T-helper 22 cell (primary cell): Measurements from ENCODE around the gene ZNF787.
"Not testable (repeated sequence)": the region's sequence is repeated elsewhere in the genome, so short reads cannot be mapped to it uniquely, and the experiment has no call there.

Experiments used
- DNase-seq: peaks from one replicate; pipeline ENCODE4 v3.0.0-alpha.2; 2020; ENCODE audit warnings: low read depth

Gene ZNF787

DNA sequence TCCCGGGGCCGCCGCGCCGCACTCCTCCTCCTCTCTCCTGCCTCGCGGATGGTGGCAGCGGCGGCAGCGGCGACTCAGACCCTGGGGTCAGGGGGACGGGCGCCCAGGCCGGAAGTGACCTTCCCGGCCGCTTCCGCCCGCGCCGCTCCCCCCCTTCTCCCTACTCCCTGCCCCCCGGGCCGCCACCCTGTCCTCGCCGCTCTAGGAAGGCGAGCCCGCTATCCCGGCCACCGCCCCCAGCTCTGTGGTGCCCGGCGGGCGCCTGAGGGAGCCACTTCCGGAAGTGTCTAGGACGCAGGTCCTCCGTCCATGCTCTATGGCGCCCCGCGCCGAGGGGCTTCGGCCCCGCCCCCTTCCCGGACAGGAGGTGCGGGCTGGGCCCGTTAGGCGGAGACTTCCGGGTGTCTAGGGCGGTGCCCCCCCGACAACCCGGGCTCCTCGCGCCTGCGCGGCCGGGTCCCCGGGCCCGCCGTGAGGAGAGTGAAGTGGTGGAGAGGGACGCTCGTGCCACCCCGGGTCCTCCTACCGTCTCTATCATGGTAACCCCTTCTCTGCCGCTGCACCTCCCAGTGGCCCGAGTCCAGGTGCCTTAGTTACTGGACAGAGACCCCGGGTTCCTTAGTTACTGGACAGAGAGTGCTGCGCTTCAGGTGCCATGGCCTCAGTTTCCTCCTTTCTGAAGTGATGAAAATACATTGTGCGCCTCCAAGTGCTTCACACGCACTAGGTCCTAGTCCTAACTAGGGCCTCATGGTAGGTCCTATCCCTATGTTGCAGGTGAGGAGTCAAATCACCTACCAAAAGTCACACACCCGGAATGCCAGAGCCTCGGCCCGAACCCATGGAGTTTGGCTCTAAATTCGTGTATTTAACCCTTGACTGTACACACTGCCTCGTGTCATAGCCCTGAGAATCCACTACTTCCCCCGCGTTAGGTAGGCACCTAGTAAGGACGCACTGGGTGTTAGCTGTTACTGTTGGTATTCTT, at the start of gene ZNF787:
TSS of gene ZNF787 (minus strand) at position 116 of the 988 bp plus-strand sequence. CDS start 18,078 bp downstream, outside the sequence.
- DNase-seq: peak; percentile 91

DNA sequence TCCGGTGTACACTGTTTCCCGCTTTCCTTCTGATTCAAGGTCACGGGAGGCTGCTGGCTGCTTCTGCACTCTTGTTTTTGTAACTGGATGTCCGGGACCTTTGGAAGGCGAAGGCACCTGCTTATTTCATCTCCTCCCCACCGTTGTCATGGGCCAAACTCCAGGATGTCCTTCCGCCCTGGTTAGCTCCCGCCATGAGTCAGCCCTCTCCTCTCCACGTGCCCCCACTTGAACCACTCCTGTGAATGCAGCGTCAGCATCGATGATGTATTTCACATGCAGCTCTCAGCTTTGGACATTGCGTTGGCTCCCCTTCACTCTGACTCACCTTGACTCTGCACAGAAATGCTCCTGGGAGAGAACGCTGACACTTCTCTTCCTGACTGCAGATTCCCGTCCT, 49.2 kb upstream of the ZNF787 start:
- no peak for DNase-seq

DNA sequence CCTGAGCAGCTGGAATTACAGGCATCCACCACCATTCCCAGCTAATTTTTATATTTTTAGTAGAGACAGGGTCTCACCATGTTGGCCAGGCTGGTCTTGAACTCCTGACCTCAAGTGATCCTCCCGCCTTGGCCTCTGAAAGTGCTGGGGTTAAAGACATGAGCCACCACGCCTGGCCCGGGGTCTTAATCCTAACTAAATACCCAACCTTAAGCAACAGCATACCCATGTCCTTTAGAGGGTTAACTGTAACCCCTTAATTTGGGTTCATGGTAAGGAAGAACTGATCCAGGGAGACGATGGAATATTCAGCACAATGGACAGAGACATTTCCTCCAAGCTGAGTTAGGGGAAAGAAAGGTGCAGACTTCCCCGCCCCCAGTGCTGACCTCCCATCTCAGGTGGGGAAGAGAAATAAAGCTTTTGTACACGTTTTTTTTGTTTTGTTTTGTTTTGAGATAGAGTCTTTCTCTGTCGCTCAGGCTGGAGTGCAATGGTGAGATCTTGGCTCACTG, 46.0 kb upstream of the ZNF787 start:
- no peak for DNase-seq

DNA sequence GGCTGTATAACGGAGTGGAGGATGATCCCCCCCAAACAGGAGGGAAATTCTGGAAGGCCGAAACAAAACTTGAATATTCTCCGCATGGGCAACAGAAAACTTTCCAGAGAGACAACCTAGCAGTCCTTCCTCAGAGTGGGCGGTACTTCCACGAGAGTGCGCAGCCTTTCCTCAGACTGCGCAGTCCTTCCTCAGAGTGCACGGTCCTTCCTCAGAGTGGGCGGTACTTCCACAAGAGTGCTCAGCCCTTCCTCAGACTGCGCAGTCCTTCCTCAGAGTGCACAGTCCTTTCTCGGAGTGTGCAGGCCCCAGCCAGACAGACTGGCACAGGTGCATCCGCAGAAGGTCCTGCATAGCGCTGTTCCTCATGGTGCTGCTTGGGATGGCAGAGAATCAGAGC, 42.0 kb upstream of the ZNF787 start:
- no peak for DNase-seq

DNA sequence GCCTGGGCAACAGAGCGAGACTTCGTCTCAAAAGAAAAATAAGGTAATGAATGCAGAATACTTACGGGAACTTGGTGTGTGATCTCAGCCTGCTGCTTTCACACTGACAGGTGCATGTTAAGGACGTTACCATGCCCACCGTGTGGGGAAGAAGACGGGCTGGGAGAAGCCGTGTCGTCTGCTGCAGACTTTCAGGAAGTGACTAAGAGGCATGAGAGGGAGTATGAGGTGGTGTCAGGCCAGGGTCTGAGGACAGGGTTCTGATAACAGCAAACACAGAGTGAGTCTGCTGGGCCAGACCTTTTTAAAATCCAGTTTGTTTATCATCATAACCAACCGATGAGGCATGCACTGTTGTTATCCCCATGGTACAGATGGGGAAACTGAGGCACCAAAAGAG, 41.2 kb upstream of the ZNF787 start:
- DNase-seq: no peak

DNA sequence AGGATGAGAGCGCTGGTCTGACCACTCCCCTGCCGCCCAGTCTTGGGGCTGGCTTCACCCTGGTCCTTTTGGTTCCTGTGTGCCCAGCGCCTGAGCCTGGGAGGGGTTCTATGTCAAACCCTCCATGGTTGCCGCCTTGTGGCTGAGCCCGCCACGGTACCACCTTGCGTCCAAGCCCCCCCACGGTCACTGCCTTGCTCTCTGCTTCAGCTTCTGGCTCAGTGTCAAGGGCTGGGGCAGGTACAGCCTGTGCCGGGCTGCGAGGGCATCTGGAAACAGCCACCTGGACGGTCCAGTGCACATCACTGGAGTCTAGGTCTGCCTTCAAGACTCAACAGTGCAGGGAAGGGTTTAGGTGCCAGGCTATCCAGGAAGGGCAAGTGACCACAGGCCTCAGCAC, 40.4 kb upstream of the ZNF787 start:
- DNase-seq: no peak

DNA sequence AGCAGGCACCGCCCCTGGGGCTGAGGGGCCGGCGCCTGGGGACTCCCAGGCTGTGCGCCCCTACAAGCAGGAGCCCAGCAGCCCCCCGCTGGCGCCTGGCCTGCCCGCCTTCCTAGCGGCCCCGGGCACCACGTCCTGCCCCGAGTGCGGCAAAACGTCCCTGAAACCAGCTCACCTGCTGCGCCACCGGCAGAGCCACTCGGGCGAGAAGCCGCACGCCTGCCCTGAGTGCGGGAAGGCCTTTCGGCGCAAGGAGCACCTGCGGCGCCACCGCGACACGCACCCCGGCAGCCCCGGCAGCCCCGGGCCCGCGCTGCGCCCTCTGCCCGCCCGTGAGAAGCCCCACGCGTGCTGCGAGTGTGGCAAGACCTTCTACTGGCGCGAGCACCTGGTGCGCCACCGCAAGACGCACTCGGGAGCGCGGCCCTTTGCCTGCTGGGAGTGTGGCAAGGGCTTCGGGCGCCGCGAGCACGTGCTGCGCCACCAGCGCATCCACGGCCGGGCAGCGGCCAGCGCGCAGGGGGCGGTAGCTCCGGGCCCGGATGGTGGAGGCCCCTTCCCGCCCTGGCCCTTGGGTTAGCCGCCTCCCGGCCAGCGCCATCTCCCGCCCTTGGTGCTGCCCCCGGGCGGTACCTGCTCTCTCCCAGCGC, 38.7 kb upstream of the ZNF787 start:
- no peak for DNase-seq

DNA sequence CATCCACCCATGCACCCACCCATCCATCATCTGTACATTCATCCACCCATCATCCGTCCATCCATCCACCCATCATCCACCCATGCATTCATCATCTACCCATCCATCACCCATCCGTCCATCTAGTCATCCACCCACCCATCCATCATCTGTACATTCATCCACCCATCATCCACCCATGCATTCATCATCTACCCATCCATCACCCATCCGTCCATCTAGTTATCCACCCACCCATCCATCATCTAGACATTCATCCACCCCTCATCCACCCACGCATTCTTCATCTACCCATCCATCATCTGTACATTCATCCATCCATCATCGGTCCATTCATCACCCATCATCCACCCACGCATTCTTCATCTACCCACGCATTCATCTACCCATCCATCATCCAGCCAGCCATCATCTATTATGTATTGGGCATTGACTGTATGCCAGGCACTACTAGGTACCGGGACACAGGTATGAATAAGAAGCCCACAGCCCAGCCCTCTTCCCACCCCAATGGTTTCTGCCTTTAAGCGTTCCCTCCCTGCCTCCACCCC, 38.0 kb upstream of the ZNF787 start:
- DNase-seq: no peak

DNA sequence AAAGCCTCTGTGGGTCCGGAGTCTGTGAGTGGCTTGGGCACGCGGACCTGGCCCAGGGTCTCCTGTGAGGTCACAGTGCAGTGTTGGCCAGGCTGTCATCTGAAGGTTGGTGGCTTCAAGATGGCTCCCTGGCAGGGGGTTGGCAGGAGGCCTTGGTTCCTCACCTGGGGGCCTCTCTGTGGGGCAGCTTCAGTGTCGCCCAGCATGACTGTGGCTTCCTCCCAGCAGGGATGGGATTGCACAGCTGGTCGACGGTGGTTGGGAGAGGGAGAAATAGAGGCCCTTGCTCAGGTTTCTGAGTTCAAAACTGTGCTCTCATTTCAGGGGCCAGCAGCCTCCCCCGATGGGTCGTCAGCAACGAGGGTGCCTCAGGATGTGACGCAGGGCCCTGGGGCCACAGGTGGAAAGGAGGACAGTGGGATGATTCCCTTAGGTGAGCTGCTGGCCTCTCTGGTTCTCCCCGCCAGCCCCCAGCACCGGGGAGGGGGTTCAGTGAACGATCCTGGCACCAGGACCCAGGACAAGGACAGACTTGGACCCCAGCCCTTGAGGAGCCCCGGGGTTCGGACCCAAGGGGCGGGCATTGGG, 37.2 kb upstream of the ZNF787 start:
- no peak for DNase-seq

DNA sequence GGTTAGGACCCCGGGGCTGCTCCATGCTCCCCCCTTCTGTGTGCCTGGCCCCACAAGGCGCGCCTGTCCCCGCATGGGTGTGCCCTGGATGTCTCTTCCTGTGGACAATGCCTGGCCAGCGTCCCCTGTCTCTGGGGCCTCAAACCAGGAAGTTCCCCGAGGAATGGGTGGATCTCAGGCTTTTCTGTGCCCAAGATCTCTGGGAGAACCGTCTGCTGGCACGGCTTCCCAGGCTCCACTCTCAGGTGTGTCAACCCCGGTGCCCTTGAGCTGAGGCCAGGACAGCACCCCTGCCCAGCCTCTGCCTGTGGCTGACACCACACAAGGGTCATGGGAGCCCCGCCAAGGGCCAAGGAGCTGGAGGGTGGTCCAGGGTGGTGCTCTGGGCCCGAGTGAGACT, 35.7 kb upstream of the ZNF787 start:
- no peak for DNase-seq

DNA sequence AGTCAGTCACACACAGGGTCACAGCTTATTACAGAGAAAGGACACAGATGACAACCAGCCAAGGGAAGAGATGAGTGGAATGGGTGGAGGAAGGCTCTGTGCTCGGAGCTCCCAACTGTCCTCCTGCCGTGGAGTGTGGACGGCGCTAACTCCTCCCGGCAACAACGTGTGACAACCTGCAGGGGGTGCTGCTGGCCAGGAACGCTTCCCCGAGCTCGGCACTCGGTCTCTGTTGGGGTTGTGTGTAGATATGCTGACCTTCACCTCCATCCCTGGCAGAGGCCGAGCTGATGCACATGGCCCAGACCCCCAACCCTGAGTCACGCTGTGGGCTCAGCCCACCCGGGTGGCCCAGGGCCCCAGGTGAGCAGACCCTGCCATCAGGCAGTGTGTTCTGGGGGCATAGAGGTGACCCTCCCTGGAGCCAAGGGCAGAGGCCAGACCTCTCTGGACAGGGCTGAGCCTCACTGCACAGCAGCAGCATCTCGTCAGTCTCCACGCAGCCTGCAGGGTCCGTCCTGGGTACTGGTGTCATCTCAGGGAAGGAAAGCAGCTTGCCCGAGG, 34.1 kb upstream of the ZNF787 start:
- no peak for DNase-seq

DNA sequence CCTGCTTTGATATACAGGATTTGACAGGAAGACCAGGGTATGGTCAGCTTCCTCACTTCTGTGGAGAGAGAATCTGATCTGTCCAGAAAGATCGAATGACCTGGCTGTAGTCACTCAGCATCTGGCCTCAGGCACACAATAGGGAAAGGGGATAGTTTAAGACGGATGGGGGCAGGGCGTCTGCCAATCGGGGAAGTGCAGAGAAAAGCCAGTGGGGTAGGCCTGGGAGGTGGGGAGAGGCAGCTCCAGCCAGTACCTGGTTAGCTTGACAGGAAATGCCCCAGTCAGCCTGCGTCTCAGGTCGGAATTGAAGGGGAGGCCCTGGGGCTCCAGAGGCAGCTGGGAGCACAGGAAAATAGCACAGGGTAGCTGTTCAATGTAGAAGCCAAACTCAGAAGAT, 32.4 kb upstream of the ZNF787 start:
- DNase-seq: no peak

DNA sequence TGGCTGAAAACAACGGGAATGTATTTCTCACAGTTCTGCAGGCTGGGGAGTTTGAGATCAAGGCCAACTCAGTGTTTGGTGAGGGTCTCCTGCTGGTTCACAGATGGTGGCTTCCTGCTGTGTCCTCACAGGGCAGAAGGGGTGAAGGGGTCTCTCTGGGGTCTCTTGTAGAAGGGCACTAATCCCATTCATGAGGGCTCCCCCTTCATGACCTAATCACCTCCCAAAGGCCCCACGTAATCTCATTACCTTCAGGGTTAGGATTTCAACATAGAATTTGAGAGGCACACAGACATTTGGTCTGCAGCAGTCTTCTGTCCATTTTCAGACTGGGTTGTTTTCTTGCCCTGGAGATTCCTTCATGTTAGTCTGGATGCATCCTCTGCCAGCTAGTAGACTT, 31.5 kb upstream of the ZNF787 start:
- DNase-seq: no peak

DNA sequence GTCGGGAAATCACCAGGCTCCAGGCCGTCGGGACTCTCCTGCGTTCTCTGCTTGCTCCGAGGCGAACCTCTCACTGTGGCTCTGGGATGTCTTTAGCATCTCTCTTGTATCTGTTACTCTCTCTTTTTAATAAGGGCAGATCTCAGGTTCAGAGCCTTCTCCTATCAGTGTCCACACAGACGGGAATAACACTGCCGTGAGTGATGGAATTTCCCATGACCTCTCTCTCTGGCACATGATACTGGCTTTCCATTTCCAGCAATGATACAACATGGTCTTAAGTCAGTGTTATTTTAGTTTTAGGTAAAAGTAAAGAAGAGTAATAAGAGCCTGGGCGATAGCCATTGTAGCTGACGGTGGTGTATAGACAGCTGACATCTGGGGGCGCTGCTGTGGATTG, 29.3 kb upstream of the ZNF787 start:
- DNase-seq: no peak

DNA sequence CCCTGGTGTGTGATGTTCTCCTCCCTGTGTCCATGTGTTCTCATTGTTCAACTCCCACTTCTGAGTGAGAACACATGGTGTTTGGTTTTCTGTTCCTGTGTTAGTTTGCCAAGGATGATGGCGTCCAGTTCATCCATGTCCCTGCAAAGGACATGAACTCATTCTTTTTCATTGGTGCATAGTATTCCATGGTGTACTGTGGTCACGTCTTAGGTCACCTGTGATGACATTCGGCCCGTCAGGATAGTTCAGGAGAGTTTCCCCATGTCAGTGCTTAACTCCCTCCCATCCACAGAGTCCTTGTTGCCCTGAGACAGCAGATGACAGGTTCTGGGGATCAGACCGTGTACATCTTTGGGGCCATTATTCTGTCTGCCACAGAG, 28.6 kb upstream of the ZNF787 start:
- DNase-seq: no peak

DNA sequence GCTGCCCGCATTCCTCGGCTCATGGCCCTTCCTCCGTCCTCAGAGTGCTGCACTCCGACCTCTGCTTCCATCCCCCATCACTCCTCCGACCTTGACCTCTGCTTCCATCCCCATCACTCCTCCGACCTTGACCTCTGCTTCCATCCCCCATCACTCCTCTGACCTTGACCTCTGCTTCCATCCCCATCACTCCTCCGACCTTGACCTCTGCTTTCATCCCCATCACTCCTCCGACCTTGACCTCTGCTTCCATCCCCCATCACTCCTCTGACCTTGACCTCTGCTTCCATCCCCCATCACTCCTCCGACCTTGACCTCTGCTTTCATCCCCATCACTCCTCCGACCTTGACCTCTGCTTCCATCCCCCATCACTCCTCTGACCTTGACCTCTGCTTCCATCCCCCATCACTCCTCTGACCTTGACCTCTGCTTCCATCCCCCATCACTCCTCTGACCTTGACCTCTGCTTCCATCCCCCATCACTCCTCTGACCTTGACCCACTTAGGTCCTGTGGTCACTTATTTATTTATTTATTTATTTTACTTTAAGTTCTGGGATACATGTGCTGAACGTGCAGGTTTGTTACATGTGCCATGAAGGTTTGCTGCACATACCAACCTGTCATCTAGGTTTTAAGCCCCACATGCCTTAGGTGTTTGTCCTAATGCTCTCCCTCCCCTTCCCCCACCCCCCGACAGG, 28.0 kb upstream of the ZNF787 start:
- DNase-seq: not testable (repeated sequence)

DNA sequence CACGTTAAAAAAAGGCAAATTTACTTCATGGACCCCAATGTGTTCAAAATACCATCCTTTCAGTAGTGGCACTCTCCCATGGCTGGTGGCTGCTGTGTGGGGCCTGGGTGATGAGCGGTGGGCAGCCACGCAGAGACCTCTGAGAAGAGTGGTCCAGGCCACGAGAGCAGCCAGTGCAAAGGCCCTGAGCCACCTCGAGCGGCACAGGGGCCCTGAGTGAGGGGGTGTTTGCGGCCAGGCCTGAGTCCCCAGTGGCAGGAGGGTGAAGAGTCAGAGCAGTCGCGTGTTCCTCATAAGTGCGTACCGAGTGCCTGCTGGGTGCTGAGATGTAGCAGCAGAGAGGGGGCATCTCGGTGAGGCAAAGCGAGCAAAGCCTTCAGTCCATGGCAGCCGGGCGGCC, 27.0 kb upstream of the ZNF787 start:
- no peak for DNase-seq

DNA sequence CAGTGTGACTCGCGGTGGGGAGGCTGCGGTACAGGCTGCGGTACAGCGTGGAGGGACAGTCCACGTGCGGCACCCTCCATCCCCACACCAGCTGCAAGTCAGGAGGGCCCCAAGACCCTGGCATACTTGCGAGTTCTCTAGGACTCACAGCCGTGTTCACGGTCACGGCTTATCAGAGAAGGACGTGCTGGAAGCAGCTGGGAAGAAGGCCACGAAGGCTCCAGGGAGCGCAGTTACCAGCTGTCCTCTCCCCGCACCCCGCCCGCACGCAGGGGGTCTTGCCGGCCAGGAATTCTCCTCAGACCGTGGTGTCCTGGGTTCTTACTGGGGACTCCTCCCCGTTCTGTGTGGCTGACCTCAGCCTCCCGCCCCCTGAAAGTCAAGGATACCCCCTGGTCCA, 26.2 kb upstream of the ZNF787 start:
- DNase-seq: no peak

DNA sequence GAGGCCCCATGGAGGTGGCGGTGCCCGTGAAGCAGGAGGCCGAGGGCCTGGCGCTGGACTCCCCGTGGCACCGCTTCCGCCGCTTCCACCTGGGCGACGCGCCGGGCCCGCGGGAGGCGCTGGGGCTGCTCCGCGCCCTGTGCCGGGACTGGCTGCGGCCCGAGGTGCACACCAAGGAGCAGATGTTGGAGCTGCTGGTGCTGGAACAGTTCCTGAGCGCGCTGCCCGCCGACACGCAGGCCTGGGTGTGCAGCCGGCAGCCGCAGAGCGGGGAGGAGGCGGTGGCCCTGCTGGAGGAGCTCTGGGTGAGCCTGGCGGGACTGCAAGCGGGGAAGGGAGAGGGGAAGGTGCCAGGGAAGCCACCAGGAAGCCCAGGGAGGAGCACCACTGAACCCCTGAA, 25.8 kb upstream of the ZNF787 start:
- DNase-seq: no peak

DNA sequence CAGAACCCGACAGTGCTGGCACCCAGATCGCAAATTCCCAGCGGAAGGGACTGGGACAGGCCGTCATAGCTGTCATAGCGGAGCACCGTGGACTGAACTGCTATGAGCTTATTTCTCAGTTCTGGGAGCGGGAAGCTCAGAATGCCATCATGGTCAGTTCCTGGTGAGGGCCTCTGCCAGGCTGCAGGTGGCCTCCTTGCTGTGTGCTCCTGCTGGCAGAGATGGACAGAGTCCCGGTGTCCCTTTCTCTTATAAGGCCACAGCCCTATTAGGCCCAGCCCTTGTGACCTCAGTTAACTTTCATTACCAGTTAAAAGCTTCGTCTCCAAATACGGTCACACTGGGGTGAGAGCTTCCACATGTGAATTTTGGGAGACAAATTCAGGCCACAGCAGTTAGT, 24.6 kb upstream of the ZNF787 start:
- no peak for DNase-seq

DNA sequence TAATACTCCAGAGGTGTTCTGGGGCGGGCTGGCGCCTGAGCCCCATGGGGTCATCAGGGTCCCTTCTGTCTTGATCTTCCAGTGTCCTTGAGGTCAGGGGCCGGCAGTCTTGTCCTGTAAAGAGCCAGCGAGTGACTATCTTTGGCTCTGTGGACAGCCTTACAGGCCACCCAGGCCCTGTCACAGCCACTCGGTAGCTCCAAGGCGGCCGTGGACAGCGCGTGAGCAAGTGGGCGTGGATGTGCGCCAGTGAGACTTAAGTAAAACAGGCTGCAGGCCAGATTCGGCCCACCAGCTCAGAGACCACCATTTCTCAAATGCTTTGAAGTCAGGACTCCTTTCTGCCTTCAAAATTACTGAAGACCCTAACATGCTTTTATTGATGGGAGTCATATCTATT, 23.7 kb upstream of the ZNF787 start:
- no peak for DNase-seq

DNA sequence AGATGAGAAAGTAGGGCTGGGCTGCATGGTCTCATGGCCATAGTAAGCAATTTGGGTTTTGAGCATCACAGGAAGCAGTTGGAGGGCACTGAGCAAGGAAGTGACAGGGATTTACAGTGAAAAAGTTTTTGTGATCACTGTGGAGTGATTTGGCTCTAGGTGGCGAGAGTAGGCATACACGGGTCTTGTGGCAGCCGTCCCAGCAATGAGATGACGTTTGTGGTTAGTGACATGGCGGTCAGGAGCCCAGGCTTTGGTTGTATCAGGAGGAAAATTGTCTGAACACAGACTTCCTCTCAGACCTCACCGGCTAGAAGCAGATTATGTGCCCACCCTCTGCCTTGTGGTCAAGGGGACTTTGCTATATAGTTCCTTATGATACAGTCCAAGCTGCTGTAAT, 23.3 kb upstream of the ZNF787 start:
- DNase-seq: no peak
